Bronchial epithelial cell (primary cell): Measurements from ENCODE around the gene ELF1. TPM values are rescaled to one million over a fixed set of nuclear protein-coding genes. Genes with fewer than 3 reads are reported as not detected.
"Not testable (repeated sequence)": the region's sequence is repeated elsewhere in the genome, so short reads cannot be mapped to it uniquely, and the experiment has no call there.

Source experiments
- DNase-seq: peaks from one replicate; pipeline ENCODE4 v3.0.0-alpha.2; 2010; ENCODE audit warnings: low read depth
- FAIRE-seq: peaks from 2 replicates; lab custom pipeline; 2011; peaks lifted over from hg19 to GRCh38; lab: Jason Lieb, UNC
- H3K27me3 ChIP-seq: 2 replicates; pipeline ENCODE4 v1.5.1; 2011; ENCODE audit warnings: low read length; ENCODE audit not compliant: control insufficient read depth, insufficient read depth
- H3K36me3 ChIP-seq: 2 replicates; pipeline ENCODE4 v1.5.1; 2011; ENCODE audit warnings: low read length; ENCODE audit not compliant: control insufficient read depth, insufficient read depth
- H3K4me3 ChIP-seq: 2 replicates; pipeline ENCODE4 v1.5.1; 2011; ENCODE audit warnings: mild to moderate bottlenecking, low read depth, low read length, control low read depth
- CTCF ChIP-seq: IDR thresholded peaks from 2 replicates; pipeline ENCODE4 v1.5.1; 2011; ENCODE audit warnings: mild to moderate bottlenecking, moderate library complexity, low read length, control low read depth, inconsistent platforms; ENCODE audit not compliant: insufficient read depth, severe bottlenecking
- total RNA-seq: library from RNA; depleted of rRNA; stranded (reverse); fragments of >200 nt; gene quantifications from 2 replicates; pipeline ENCODE4 v1.2.1, GENCODE V29; 2014

Gene ELF1
- total RNA-seq, 1 donor from 2014 or later = 57.7 TPM

- peaks cover 3% of the 10 kb centered on the region for H3K36me3 ChIP-seq
- TF ChIP-seq CTCF = no peak
- no peak overlapping the region for H3K4me3 ChIP-seq
- peak; percentile 77 for DNase-seq
- FAIRE-seq = no peak
- no peaks in the 10 kb centered on the region for H3K27me3 ChIP-seq
Observed at GRCh38 chr13:41049480-41050440, 30.6 kb upstream of the ELF1 start.

GRCh38 chr13:41048640-41049039, 29.5 kb upstream of the ELF1 start:
- no peak overlapping the region for H3K4me3 ChIP-seq
- no peak for FAIRE-seq
- no peaks in the 10 kb centered on the region for H3K27me3 ChIP-seq
- no peak for DNase-seq
- no peak for TF ChIP-seq CTCF
- peaks cover 3% of the 10 kb centered on the region for H3K36me3 ChIP-seq

DNA sequence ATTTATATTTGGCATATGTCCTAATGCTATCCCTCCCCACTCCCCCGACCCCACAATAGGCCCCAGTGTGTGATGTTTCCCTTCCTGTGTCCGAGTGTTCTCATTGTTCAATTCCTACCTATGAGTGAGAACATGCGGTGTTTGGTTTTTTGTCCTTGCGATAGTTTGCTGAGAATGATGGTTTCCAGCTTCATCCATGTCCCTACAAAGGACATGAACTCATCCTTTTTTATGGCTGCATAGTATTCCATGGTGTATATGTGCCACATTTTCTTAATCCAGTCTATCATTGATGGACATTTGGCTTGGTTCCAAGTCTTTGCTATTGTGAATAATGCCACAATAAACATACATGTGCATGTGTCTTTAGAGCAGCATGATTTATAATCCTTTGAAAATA, 23.3 kb upstream of the ELF1 start:
- not testable (repeated sequence) for FAIRE-seq, H3K36me3 ChIP-seq, H3K27me3 ChIP-seq, DNase-seq, H3K4me3 ChIP-seq

DNA sequence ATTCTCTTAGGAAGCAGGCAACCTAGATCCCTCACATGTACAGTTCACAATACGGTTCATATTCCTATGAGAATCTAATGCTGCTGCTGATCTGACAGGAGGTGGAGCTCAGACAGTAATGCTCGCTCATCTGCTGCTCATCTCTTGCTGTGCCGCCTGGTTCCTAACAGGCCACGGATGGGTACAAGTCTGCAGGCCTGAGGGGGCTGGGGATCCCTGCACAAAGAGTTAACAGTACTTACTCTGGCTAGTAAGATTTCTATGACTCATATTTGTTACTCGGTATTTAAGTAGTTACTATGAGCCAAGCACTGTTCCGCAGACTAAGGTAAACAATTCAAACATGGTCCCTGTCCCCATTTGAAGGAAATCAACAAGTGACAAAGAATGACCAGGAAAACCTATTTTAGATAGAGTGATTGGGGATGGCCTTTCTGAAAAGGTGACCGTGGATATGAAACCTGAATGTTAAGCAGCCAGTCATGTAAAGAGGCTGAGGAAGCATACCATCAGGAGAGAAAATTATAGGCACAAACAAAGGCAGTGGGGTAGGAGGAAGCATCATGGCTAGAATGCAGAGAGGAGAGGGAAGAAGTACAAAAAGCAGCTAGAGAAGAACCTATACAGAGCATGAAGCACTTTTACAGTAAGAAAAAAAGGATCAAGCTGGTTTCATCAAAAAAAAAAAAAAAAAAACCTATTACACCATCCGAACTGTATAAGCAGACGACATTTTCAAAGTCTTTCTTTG, 21.6 kb upstream of the ELF1 start:
- no peak for TF ChIP-seq CTCF
- H3K4me3 ChIP-seq = no peak overlapping the region
- FAIRE-seq (no peak), DNase-seq (no peak)
- H3K36me3 ChIP-seq = no peaks in the 10 kb centered on the region
- no peaks in the 10 kb centered on the region for H3K27me3 ChIP-seq

GRCh38 chr13:41039746-41040145, 20.6 kb upstream of the ELF1 start:
- no peak for FAIRE-seq
- no peaks in the 10 kb centered on the region for H3K27me3 ChIP-seq
- no peak overlapping the region for H3K4me3 ChIP-seq
- no peak for TF ChIP-seq CTCF
- DNase-seq = no peak
- H3K36me3 ChIP-seq = no peaks in the 10 kb centered on the region

DNA sequence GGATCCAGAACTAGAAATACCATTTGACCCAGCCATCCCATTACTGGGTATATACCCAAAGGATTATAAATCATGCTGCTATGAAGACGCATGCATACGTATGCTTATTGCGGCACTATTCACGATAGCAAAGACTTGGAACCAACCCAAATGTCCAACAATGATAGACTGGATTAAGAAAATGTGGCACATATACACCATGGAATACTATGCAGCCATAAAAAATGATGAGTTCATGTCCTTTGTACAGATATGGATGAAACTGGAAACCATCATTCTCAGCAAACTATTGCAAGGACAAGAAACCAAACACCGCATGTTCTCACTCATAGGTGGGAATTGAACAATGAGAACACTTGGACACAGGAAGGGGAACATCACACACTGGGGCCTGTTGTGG, 17.4 kb upstream of the ELF1 start:
- H3K36me3 ChIP-seq, H3K27me3 ChIP-seq, FAIRE-seq, DNase-seq, H3K4me3 ChIP-seq: not testable (repeated sequence)
